Hippocampal formation (tissue), 2 donors: ENCODE measurements around the gene DHX30.

Experiments
- DNase-seq, 2 donors: peaks; one replicate each; lab custom pipeline; 2025; lab: John Stamatoyannopoulos, UW

DHX30 gene

GRCh38 chr3:47851888-47852603 is 49.1 kb downstream of the DHX30 start:
- no peak for DNase-seq

GRCh38 chr3:47852604-47853602 is 50.0 kb downstream of the DHX30 start:
- no peak for DNase-seq

GRCh38 chr3:47854267-47854666 is 51.3 kb downstream of the DHX30 start:
- no peak for DNase-seq

- no peak for DNase-seq
Measured at GRCh38 chr3:47854720-47855455, 52.0 kb downstream of the DHX30 start.

GRCh38 chr3:47855461-47856383 is 52.8 kb downstream of the DHX30 start:
- no peak for DNase-seq

- DNase-seq = peak in 1 of 2 donors; percentile 16
Measured at GRCh38 chr3:47856669-47857068, 53.7 kb downstream of the DHX30 start.

- DNase-seq = no peak
Measured at GRCh38 chr3:47857151-47857550, 54.2 kb downstream of the DHX30 start.

GRCh38 chr3:47859956-47860605 is 57.1 kb downstream of the DHX30 start:
- no peak for DNase-seq

GRCh38 chr3:47863391-47864128 is 60.6 kb downstream of the DHX30 start:
- DNase-seq = no peak

GRCh38 chr3:47865192-47865591 is 62.3 kb downstream of the DHX30 start:
- no peak for DNase-seq

GRCh38 chr3:47867451-47868044 is 64.6 kb downstream of the DHX30 start:
- DNase-seq = no peak

- DNase-seq = no peak
Measured at GRCh38 chr3:47868306-47868705, 65.4 kb downstream of the DHX30 start.

- no peak for DNase-seq
Measured at GRCh38 chr3:47870156-47870555, 67.2 kb downstream of the DHX30 start.

- DNase-seq = no peak
Measured at GRCh38 chr3:47870702-47871260, 67.8 kb downstream of the DHX30 start.

- DNase-seq = no peak
Measured at GRCh38 chr3:47871389-47871788, 68.5 kb downstream of the DHX30 start.

- DNase-seq = no peak
Measured at GRCh38 chr3:47872916-47873315, 70.0 kb downstream of the DHX30 start.

- no peak for DNase-seq
Measured at GRCh38 chr3:47874438-47874837, 71.5 kb downstream of the DHX30 start.

GRCh38 chr3:47874913-47875312 is 72.0 kb downstream of the DHX30 start:
- no peak for DNase-seq

GRCh38 chr3:47877290-47877689 is 74.4 kb downstream of the DHX30 start:
- DNase-seq = no peak
